ENCODE data around the gene CP.

CP gene

DNA sequence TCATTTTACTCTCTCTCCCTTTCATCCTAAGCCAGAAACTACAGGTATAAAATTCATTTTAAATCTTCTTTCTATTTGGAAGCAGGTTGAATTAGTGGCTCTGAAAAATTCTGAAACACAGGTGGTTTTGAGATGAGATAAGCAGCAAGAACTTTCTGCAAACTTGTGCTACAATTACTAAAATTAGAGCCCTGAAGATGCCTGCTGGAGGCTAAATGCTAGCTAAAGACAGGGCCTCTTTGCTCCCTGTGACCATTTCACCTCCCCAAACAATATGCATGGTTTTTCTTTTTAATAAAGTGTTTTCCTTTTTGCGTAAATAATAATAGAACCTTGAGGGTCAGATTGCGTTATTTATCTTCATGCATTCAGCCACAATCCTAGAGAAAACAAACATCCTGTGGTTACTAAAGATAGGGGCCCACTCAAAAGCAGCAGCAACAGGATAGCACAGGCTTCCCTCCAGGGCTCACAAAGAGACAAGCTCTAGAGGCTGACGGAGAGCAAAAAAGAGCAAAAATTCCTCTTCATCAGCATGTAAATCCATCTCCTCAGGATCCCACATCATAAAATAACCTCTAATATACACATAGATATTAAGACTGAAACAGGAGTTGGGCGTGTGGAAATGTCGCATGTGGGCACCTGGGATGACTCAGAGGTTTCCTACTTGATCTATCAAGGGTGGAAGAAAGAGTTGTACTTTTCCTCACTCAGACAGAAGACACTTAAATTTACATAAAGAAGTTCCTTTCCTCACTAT, 26.5 kb upstream of the CP start:
- TF ChIP-seq GABPA (IDR thresholded peaks at IDR 0.05; ENCODE audit: low read depth) (no peak), POLR2AphosphoS5 (IDR thresholded peaks at IDR 0.05; ENCODE audit: low read depth) (no peak), SPI1 (IDR thresholded peaks at IDR 0.05; ENCODE audit: borderline replicate concordance, low read depth) (no peak)
- TF ChIP-seq, protein P1, sequence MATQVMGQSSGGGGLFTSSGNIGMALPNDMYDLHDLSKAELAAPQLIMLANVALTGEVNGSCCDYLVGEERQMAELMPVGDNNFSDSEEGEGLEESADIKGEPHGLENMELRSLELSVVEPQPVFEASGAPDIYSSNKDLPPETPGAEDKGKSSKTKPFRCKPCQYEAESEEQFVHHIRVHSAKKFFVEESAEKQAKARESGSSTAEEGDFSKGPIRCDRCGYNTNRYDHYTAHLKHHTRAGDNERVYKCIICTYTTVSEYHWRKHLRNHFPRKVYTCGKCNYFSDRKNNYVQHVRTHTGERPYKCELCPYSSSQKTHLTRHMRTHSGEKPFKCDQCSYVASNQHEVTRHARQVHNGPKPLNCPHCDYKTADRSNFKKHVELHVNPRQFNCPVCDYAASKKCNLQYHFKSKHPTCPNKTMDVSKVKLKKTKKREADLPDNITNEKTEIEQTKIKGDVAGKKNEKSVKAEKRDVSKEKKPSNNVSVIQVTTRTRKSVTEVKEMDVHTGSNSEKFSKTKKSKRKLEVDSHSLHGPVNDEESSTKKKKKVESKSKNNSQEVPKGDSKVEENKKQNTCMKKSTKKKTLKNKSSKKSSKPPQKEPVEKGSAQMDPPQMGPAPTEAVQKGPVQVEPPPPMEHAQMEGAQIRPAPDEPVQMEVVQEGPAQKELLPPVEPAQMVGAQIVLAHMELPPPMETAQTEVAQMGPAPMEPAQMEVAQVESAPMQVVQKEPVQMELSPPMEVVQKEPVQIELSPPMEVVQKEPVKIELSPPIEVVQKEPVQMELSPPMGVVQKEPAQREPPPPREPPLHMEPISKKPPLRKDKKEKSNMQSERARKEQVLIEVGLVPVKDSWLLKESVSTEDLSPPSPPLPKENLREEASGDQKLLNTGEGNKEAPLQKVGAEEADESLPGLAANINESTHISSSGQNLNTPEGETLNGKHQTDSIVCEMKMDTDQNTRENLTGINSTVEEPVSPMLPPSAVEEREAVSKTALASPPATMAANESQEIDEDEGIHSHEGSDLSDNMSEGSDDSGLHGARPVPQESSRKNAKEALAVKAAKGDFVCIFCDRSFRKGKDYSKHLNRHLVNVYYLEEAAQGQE (IDR thresholded peaks at IDR 0.05; ENCODE audit: insufficient replicate concordance, low read depth): no peak
- TF ChIP-seq, protein P2, sequence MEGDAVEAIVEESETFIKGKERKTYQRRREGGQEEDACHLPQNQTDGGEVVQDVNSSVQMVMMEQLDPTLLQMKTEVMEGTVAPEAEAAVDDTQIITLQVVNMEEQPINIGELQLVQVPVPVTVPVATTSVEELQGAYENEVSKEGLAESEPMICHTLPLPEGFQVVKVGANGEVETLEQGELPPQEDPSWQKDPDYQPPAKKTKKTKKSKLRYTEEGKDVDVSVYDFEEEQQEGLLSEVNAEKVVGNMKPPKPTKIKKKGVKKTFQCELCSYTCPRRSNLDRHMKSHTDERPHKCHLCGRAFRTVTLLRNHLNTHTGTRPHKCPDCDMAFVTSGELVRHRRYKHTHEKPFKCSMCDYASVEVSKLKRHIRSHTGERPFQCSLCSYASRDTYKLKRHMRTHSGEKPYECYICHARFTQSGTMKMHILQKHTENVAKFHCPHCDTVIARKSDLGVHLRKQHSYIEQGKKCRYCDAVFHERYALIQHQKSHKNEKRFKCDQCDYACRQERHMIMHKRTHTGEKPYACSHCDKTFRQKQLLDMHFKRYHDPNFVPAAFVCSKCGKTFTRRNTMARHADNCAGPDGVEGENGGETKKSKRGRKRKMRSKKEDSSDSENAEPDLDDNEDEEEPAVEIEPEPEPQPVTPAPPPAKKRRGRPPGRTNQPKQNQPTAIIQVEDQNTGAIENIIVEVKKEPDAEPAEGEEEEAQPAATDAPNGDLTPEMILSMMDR (IDR thresholded peaks at IDR 0.05; ENCODE audit: insufficient read depth, low read length): no peak
- H3K27me3 ChIP-seq (ENCODE audit: insufficient read depth, poor library complexity, severe bottlenecking): no peaks in the 10 kb centered on the region
- no peak for DNase-seq (ENCODE audit: low read depth in 1 of 2, low spot score in 1 of 2)
- H3K27ac ChIP-seq (replicated peaks): no peak overlapping the region
- H3K4me3 ChIP-seq (replicated peaks; ENCODE audit: insufficient read depth, low read length): no peak overlapping the region

- TF ChIP-seq GABPA (IDR thresholded peaks at IDR 0.05; ENCODE audit: low read depth) (no peak), POLR2AphosphoS5 (IDR thresholded peaks at IDR 0.05; ENCODE audit: low read depth) (no peak), SPI1 (IDR thresholded peaks at IDR 0.05; ENCODE audit: borderline replicate concordance, low read depth) (no peak)
- TF ChIP-seq, protein P2 (IDR thresholded peaks at IDR 0.05; ENCODE audit: insufficient read depth, low read length): no peak
- TF ChIP-seq, protein P1 (IDR thresholded peaks at IDR 0.05; ENCODE audit: insufficient replicate concordance, low read depth): no peak
- DNase-seq (ENCODE audit: low read depth in 1 of 2, low spot score in 1 of 2): no peak
- Histone ChIP-seq H3K27ac (replicated peaks) (no peak overlapping the region), H3K27me3 (ENCODE audit: insufficient read depth, poor library complexity, severe bottlenecking) (no peaks in the 10 kb centered on the region), H3K4me3 (replicated peaks; ENCODE audit: insufficient read depth, low read length) (no peak overlapping the region)
These were observed 25.5 kb upstream of the CP start for GRCh38 chr3:149247008-149247710.

DNA sequence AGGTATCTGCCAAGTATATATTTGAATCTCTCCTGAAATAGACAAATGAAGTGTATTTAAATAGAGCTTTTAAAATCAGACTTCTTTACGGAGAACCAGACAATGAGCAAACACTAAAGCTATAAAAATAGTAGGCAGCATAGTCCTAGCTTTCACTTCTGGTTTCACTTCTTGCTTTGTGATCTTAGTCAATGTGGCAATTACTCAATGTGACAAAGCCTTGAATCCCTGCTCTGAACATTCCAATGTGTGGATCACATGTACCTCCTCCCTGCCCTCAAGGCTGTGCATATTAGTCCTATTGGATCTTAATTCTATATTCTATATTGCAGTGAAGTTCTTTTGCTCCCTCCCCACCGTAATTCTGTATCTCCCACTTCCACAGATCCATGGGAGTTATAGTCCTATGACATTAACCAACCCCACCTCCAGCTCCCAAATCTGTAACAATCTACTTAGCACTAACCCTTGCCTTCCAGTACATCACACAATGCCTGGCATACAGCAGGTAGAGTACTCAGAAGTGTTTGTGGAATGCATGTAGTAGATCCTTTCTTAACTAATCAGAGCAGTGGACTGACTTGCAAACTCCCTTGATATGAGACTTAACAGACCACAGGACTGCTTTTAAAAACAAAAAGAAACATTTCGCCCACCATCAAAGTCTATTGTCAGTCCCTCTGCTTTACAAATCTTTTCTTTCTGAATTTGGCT, 24.3 kb upstream of the CP start:
- Histone ChIP-seq H3K27me3 (ENCODE audit: insufficient read depth, poor library complexity, severe bottlenecking) (no peaks in the 10 kb centered on the region), H3K27ac (replicated peaks) (no peak overlapping the region), H3K4me3 (replicated peaks; ENCODE audit: insufficient read depth, low read length) (no peak overlapping the region)
- DNase-seq (ENCODE audit: low read depth in 1 of 2, low spot score in 1 of 2): peak in 1 of 2 experiments; percentile 15
- TF ChIP-seq GABPA (IDR thresholded peaks at IDR 0.05; ENCODE audit: low read depth) (no peak), POLR2AphosphoS5 (IDR thresholded peaks at IDR 0.05; ENCODE audit: low read depth) (no peak), SPI1 (IDR thresholded peaks at IDR 0.05; ENCODE audit: borderline replicate concordance, low read depth) (no peak)
- TF ChIP-seq, protein P2 (IDR thresholded peaks at IDR 0.05; ENCODE audit: insufficient read depth, low read length): no peak
- TF ChIP-seq, protein P1 (IDR thresholded peaks at IDR 0.05; ENCODE audit: insufficient replicate concordance, low read depth): no peak

Data from HL-60 (cell line).